Measurements from ENCODE around the gene SERPINB8.

GRCh38 chr18:63975628-63976027 is 5.7 kb downstream of the SERPINB8 start:
- TF ChIP-seq CTCF (IDR thresholded peaks at IDR 0.05): no peak
- no peak for TF ChIP-seq POLR2A (IDR thresholded peaks at IDR 0.05)
- TF ChIP-seq POLR2AphosphoS5 (IDR thresholded peaks at IDR 0.05): no peak
- no peak for TF ChIP-seq EP300 (IDR thresholded peaks at IDR 0.05)
